ENCODE results near the gene C11orf54.

Gene C11orf54

GRCh38 chr11:93724089-93724488, 17.4 kb upstream of the C11orf54 start:
- Histone ChIP-seq H3K27ac (ENCODE audit: low read length) (no peak overlapping the region), H3K79me2 (ENCODE audit: insufficient read depth, low read length) (no peaks in the 10 kb centered on the region), H3K4me1 (ENCODE audit: insufficient read depth, low read length) (no peaks in the 10 kb centered on the region), H3K9ac (ENCODE audit: low read depth, low read length) (no peak overlapping the region), H4K20me1 (ENCODE audit: insufficient read depth, low read length) (no peaks in the 10 kb centered on the region; the same call in 1 of the 2 replicates), H3K36me3 (ENCODE audit: insufficient read depth, low read length) (peaks cover 92% of the 10 kb centered on the region), H3K9me3 (ENCODE audit: insufficient read depth, low read length, severe bottlenecking) (no peaks in the 10 kb centered on the region), H3K4me3 (ENCODE audit: low read depth in 1 of 2, low read length in 2 of 2) (no peak overlapping the region), H3K27me3 (ENCODE audit: insufficient read depth, low read length, poor library complexity) (no peaks in the 10 kb centered on the region), H3K4me2 (ENCODE audit: insufficient read depth, low read length) (no peak overlapping the region), H2AFZ (ENCODE audit: low read depth, low read length) (no peak overlapping the region)
- TF ChIP-seq EZH2 (IDR thresholded peaks at IDR 0.05; ENCODE audit: borderline replicate concordance, low read depth, low read length, severe bottlenecking) (no peak), CTCF (IDR thresholded peaks at IDR 0.05; ENCODE audit: borderline replicate concordance, extremely low read depth, low read length, poor library complexity, severe bottlenecking) (no peak)
- no peak for DNase-seq
- ATAC-seq (ENCODE audit: insufficient read depth, low read depth), result no peak

- Histone ChIP-seq H3K4me2 (ENCODE audit: insufficient read depth, low read length) (no peak overlapping the region), H3K4me3 (ENCODE audit: low read depth in 1 of 2, low read length in 2 of 2) (no peak overlapping the region), H4K20me1 (ENCODE audit: insufficient read depth, low read length) (peaks cover 15% of the 10 kb centered on the region; the same call in 1 of the 2 replicates), H3K36me3 (ENCODE audit: insufficient read depth, low read length) (peaks cover 96% of the 10 kb centered on the region), H3K9me3 (ENCODE audit: insufficient read depth, low read length, severe bottlenecking) (no peaks in the 10 kb centered on the region), H3K4me1 (ENCODE audit: insufficient read depth, low read length) (no peaks in the 10 kb centered on the region), H3K9ac (ENCODE audit: low read depth, low read length) (no peak overlapping the region), H2AFZ (ENCODE audit: low read depth, low read length) (no peak overlapping the region), H3K27ac (ENCODE audit: low read length) (no peak overlapping the region), H3K27me3 (ENCODE audit: insufficient read depth, low read length, poor library complexity) (no peaks in the 10 kb centered on the region), H3K79me2 (ENCODE audit: insufficient read depth, low read length) (peaks cover 9% of the 10 kb centered on the region; the same call in 1 of the 2 replicates)
- no peak for DNase-seq
- TF ChIP-seq CTCF (IDR thresholded peaks at IDR 0.05; ENCODE audit: borderline replicate concordance, extremely low read depth, low read length, poor library complexity, severe bottlenecking) (no peak), EZH2 (IDR thresholded peaks at IDR 0.05; ENCODE audit: borderline replicate concordance, low read depth, low read length, severe bottlenecking) (no peak)
- ATAC-seq (ENCODE audit: insufficient read depth, low read depth), result peak; percentile 32
These were observed 13.3 kb upstream of the C11orf54 start for GRCh38 chr11:93727985-93728791.

- no peak overlapping the region for H3K4me3 ChIP-seq (ENCODE audit: low read depth in 1 of 2, low read length in 2 of 2)
- no peak overlapping the region for H3K9ac ChIP-seq (ENCODE audit: low read depth, low read length)
- no peak overlapping the region for H3K27ac ChIP-seq (ENCODE audit: low read length)
- no peak overlapping the region for H3K4me2 ChIP-seq (ENCODE audit: insufficient read depth, low read length)
- H4K20me1 ChIP-seq (ENCODE audit: insufficient read depth, low read length), result peaks cover 20% of the 10 kb centered on the region; the same call in 1 of the 2 replicates
- H3K4me1 ChIP-seq (ENCODE audit: insufficient read depth, low read length), result peaks cover 4% of the 10 kb centered on the region; the same call in 1 of the 2 replicates
- ATAC-seq (ENCODE audit: insufficient read depth, low read depth) (peak; percentile 32), DNase-seq (no peak)
- peaks cover 97% of the 10 kb centered on the region for H3K36me3 ChIP-seq (ENCODE audit: insufficient read depth, low read length)
- no peaks in the 10 kb centered on the region for H3K9me3 ChIP-seq (ENCODE audit: insufficient read depth, low read length, severe bottlenecking)
- no peak for TF ChIP-seq CTCF (IDR thresholded peaks at IDR 0.05; ENCODE audit: borderline replicate concordance, extremely low read depth, low read length, poor library complexity, severe bottlenecking)
- TF ChIP-seq EZH2 (IDR thresholded peaks at IDR 0.05; ENCODE audit: borderline replicate concordance, low read depth, low read length, severe bottlenecking), result no peak
- no peaks in the 10 kb centered on the region for H3K27me3 ChIP-seq (ENCODE audit: insufficient read depth, low read length, poor library complexity)
- H2AFZ ChIP-seq (ENCODE audit: low read depth, low read length), result no peak overlapping the region
- H3K79me2 ChIP-seq (ENCODE audit: insufficient read depth, low read length), result peaks cover 14% of the 10 kb centered on the region
These were observed 12.7 kb upstream of the C11orf54 start for GRCh38 chr11:93728792-93729128.

Measured in DND-41 (cell line).